NCI-H2227 (cell line): ENCODE data around the gene TP53TG3D.
"Not testable (repeated sequence)": the region's sequence is repeated elsewhere in the genome, so short reads cannot be mapped to it uniquely, and the experiment has no call there.

ENCODE experiments used
- DNase-seq: peaks from one replicate; lab custom pipeline; 2025; ENCODE audit not compliant: unreplicated experiment; lab: John Stamatoyannopoulos, UW

The TP53TG3D gene

GRCh38 chr16:32252986-32253385 is at the start of gene TP53TG3D:
Gene TP53TG3D, plus strand, starts transcription at chr16:32253286. Its CDS starts 68 bp downstream, at chr16:32253354.
- DNase-seq = not testable (repeated sequence)

- DNase-seq = not testable (repeated sequence)
Observed at GRCh38 chr16:32253507-32253906, 421 bp downstream of the TP53TG3D start.

GRCh38 chr16:32261526-32261925 is 8.4 kb downstream of the TP53TG3D start:
- DNase-seq = not testable (repeated sequence)

- not testable (repeated sequence) for DNase-seq
Observed at GRCh38 chr16:32263552-32263951, 10.5 kb downstream of the TP53TG3D start.

GRCh38 chr16:32281910-32282309 is 28.8 kb downstream of the TP53TG3D start:
- DNase-seq = not testable (repeated sequence)

GRCh38 chr16:32283024-32283423 is 29.9 kb downstream of the TP53TG3D start:
- DNase-seq = not testable (repeated sequence)

GRCh38 chr16:32283917-32284495 is 30.9 kb downstream of the TP53TG3D start:
- not testable (repeated sequence) for DNase-seq

GRCh38 chr16:32284800-32285796 is 32.0 kb downstream of the TP53TG3D start:
- DNase-seq = not testable (repeated sequence)

- not testable (repeated sequence) for DNase-seq
Observed at GRCh38 chr16:32286193-32286592, 33.1 kb downstream of the TP53TG3D start.

GRCh38 chr16:32287743-32288142 is 34.7 kb downstream of the TP53TG3D start:
- DNase-seq = not testable (repeated sequence)

GRCh38 chr16:32289197-32289596 is 36.1 kb downstream of the TP53TG3D start:
- not testable (repeated sequence) for DNase-seq

GRCh38 chr16:32302776-32303175 is 49.7 kb downstream of the TP53TG3D start:
- not testable (repeated sequence) for DNase-seq
